ENCODE measurements around the gene MCTP2. TPM values are rescaled to one million over a fixed set of nuclear protein-coding genes. Genes with fewer than 3 reads are reported as not detected.

Gene MCTP2
- total and polyA plus RNA-seq, 2 of the 8 experiments (the other 6 are each of a cell fraction or from before 2014, with no cell fraction given): 3.4 to 4.5 TPM

DNA sequence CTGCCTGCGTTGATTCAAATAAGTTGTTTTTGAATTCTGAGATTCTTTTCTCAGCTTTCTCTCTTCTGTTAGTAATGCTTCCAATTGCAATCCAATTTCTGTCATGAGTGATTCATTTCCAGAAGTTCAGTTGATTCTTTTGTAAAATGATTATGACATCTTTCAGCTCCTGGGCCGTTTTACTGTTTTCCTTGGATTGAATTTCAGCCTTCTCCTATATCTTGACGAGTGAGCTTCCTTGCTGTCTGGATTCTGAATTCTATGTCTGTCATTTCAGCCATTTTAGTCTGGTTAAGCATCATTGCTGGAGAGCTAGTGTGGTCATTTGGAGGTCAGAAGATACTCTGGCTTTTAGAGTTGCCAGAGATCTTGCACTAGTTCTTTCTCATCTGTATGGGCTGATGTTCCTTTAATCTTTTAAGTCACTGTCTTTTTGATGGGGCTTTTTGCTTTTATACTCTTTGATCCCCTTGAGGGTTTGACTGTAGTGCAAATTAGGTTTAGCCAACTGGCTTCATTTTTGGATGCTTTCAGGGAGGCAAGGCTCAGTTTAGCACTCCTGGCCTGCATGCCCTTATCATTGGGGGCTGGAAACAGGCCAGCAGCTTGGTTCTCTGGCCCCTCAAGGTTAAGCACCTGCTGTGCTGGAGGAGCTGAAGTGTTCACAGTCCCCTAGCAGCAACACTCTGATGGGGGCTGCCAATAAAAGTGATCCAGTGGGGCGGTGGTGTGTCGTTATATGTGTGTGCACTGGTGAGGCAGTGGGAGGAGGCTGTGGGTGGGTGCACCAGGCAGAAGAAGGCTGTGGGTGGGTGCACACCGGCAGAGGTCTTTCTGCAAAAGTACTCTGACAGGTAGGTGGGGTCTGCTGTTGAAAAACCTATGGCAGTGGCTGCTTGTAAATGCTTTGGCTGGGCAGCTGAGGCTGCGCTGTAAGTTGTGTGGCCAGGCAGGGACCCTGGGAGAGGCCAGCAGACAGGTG is 51.2 kb downstream of the MCTP2 start:
- Histone ChIP-seq H3K4ac (replicated peaks; ENCODE audit: insufficient read length, low read depth, low read length) (no peak overlapping the region), H3K23me2 (ENCODE audit: low read depth, low read length) (no peaks in the 10 kb centered on the region), H4K8ac (ENCODE audit: extremely low read depth, insufficient read depth, low read length) (no peak overlapping the region), H3K79me2 (ENCODE audit: control insufficient read depth in 1 of 2, insufficient read depth in 2 of 2, low read length in 2 of 2) (no peaks in the 10 kb centered on the region), H4K20me1 (replicated peaks in 1 of 2; ENCODE audit: control insufficient read depth in 1 of 2, insufficient read depth in 2 of 2, low read length in 2 of 2) (no peaks in the 10 kb centered on the region), H2AK5ac (ENCODE audit: low read depth, low read length) (no peak overlapping the region), H2AFZ (ENCODE audit: low read length) (no peak overlapping the region), H2BK20ac (ENCODE audit: low read length) (no peak overlapping the region), H3K79me1 (ENCODE audit: low read depth, low read length) (no peaks in the 10 kb centered on the region), H3K27ac (ENCODE audit: low read depth, low read length) (no peak overlapping the region), H3K18ac (ENCODE audit: extremely low read depth, low read length) (no peak overlapping the region), H2BK15ac (ENCODE audit: low read length) (no peak overlapping the region), H2BK120ac (replicated peaks; ENCODE audit: low read depth, low read length) (no peak overlapping the region), H3K9ac (replicated peaks in 1 of 4; ENCODE audit: extremely low read depth in 1 of 4, low read depth in 3 of 4, low read length in 3 of 4) (no peak overlapping the region), H2BK5ac (ENCODE audit: low read depth, low read length) (no peak overlapping the region), H3K23ac (ENCODE audit: insufficient read length) (no peak overlapping the region), H3K27me3 (replicated peaks in 1 of 4; ENCODE audit: control insufficient read depth in 3 of 4, extremely low read depth in 1 of 4, insufficient read depth in 3 of 4, low read length in 3 of 4) (no peaks in the 10 kb centered on the region), H3K4me1 (replicated peaks in 1 of 4; ENCODE audit: control insufficient read depth in 3 of 4, insufficient read depth in 4 of 4, low read length in 3 of 4) (peaks cover 0 to 2% (median under 1%) of the 10 kb centered on the region in 4 experiments; a peak in 6 of 7 replicates), H3K36me3 (ENCODE audit: control insufficient read depth in 2 of 4, insufficient read depth in 4 of 4, low read length in 3 of 4) (no peaks in the 10 kb centered on the region), H3K4me3 (ENCODE audit: extremely low read depth in 1 of 4, insufficient read depth in 2 of 4, low read depth in 3 of 4, low read length in 4 of 4) (no peak overlapping the region), H3K56ac (replicated peaks; ENCODE audit: insufficient read length, low read depth, low read length) (no peak overlapping the region), H3K4me2 (ENCODE audit: insufficient read depth in 1 of 2, low read depth in 2 of 2, low read length in 2 of 2) (no peak overlapping the region), H2BK12ac (ENCODE audit: low read depth, low read length) (no peak overlapping the region), H4K5ac (ENCODE audit: insufficient read length, low read depth, low read length) (no peak overlapping the region), H3K14ac (ENCODE audit: insufficient read length) (no peak overlapping the region), H3K9me3 (ENCODE audit: insufficient read depth in 2 of 2, low read depth in 1 of 2, low read length in 1 of 2) (no peaks in the 10 kb centered on the region), H4K91ac (replicated peaks; ENCODE audit: insufficient read length, low read length) (no peak overlapping the region)
- DNase-seq (ENCODE audit: low read depth in 1 of 2, low spot score in 2 of 2) (no peak), FAIRE-seq (no peak)
- WGBS, 2 experiments (ENCODE audit: extremely low coverage in 1 of 2, insufficient coverage in 1 of 2, insufficient read length in 1 of 2, insufficient replicate concordance in 2 of 2, low coverage in 1 of 2, low lambda C conversion rate in 2 of 2, missing lambda C conversion rate in 1 of 2): 89% methylated on average over 7 of the region's 7 CpGs; no CpG with 5 or more reads in 1 of the 2 experiments
- POLR2A ChIA-PET (ENCODE audit: partially characterized antibody): no interaction called here
- CTCF ChIA-PET (ENCODE audit: partially characterized antibody): interaction anchor here (1.1 to 1.5 kb wide), 3 partner anchors 29 to 117 kb away, joined by 3 to 4 read pairs (median 3); no protein-coding TSS in a partner anchor
- TF ChIP-seq CEBPB (IDR thresholded peaks at IDR 0.05; ENCODE audit: low read depth, low read length) (no peak), TAF1 (IDR thresholded peaks at IDR 0.05; ENCODE audit: low read depth, low read length) (no peak), YY1 (IDR thresholded peaks at IDR 0.05; ENCODE audit: low read depth, low read length) (no peak), HDAC2 (IDR thresholded peaks at IDR 0.05; ENCODE audit: borderline replicate concordance in 1 of 2, low read depth in 2 of 2, low read length in 2 of 2) (no peak), SIX5 (IDR thresholded peaks at IDR 0.05; ENCODE audit: low read depth, low read length) (no peak), SAP30 (IDR thresholded peaks at IDR 0.05; ENCODE audit: insufficient read depth, insufficient replicate concordance, low read length) (no peak), RXRA (IDR thresholded peaks at IDR 0.05; ENCODE audit: insufficient read depth, low read depth, low read length) (no peak)
